ENCODE data around the gene RPL39L. TPM values are rescaled to one million over a fixed set of nuclear protein-coding genes. Genes with fewer than 3 reads are reported as not detected.
A peak's percentile ranks its signal among the peaks of the same experiment; 100 is the strongest.

RPL39L gene
- total RNA-seq, 4 donors from 2014 or later, result 3.5 to 145 (median 10.1) TPM

DNA sequence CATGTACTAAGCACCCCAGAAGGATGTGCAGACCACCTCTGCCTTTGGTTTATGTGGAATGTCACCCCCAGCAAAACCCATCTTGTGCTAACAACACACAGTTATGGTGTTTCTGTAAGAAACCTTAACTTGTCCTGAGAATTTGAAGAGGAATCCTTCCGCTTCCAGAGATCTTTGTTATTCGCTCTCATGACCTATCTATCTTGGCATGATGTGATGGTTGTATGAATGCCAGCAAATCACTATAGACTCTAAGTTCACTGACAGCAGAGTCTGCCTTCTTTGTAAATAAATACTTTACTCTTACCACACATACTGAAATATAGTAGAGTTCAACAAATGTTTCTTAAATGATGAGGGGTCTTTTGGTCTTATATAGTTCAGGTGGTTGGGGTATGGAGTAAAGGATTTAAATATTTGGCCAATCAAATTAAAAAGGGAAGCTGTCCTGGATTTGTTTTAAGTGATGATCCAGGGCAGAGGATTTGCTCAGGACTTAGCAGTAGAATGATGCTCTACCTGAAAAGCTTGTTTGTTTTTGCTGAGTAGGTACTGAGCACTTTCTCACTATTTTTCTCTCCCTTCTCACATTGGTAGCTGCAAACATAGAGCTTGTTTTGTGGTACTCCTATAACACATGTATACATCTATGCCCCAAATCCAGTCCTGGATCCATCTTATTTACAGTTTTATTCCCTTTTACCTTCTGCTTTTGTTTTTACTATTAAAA lies 30.1 kb upstream of the RPL39L start:
- Histone ChIP-seq H3K36me3 (no peaks in the 10 kb centered on the region), H3K27me3 (no peaks in the 10 kb centered on the region), H3K4me3 (no peak overlapping the region), H3K9me3 (no peaks in the 10 kb centered on the region), H3K4me1 (peaks cover 0 to 6% of the 10 kb centered on the region in 2 donors), H3K27ac (no peak overlapping the region)
- TF ChIP-seq, protein P1, sequence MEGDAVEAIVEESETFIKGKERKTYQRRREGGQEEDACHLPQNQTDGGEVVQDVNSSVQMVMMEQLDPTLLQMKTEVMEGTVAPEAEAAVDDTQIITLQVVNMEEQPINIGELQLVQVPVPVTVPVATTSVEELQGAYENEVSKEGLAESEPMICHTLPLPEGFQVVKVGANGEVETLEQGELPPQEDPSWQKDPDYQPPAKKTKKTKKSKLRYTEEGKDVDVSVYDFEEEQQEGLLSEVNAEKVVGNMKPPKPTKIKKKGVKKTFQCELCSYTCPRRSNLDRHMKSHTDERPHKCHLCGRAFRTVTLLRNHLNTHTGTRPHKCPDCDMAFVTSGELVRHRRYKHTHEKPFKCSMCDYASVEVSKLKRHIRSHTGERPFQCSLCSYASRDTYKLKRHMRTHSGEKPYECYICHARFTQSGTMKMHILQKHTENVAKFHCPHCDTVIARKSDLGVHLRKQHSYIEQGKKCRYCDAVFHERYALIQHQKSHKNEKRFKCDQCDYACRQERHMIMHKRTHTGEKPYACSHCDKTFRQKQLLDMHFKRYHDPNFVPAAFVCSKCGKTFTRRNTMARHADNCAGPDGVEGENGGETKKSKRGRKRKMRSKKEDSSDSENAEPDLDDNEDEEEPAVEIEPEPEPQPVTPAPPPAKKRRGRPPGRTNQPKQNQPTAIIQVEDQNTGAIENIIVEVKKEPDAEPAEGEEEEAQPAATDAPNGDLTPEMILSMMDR (IDR thresholded peaks at IDR 0.05), result no peak
- no peak for TF ChIP-seq POLR2A (IDR thresholded peaks at IDR 0.05)
- intact Hi-C loops (cut with DNase I; ENCODE audit: low total_unique reads), result no loop called here
- no peak for DNase-seq

DNA sequence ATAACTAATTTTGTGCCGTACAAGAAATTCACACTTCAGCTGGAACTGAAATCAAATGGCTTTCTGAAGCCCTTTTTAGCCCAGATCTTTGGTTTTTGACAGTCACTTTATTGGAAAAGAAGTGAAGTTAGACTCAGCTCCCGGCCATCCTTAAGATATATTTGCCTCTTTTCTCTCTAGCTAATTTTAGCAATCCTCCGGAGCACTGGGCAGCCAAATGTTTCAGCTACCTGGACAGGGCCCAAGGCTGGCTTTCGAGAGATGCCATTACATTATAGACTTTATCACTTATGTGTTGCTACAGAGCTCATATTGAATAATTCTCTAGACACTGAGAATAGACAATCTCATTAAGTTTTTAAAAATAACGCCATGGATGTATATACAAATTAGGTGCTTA lies 28.5 kb upstream of the RPL39L start:
- Histone ChIP-seq H3K9me3 (no peaks in the 10 kb centered on the region), H3K4me1 (peaks cover 0 to 6% of the 10 kb centered on the region in 2 donors), H3K4me3 (no peak overlapping the region), H3K36me3 (no peaks in the 10 kb centered on the region), H3K27me3 (no peaks in the 10 kb centered on the region), H3K27ac (peak overlapping the region in 1 of 2 donors; percentile 46)
- DNase-seq, result no peak
- intact Hi-C loops (cut with DNase I; ENCODE audit: low total_unique reads), result no loop called here
- TF ChIP-seq POLR2A (IDR thresholded peaks at IDR 0.05), result no peak
- TF ChIP-seq, protein P1 (IDR thresholded peaks at IDR 0.05), result no peak

DNA sequence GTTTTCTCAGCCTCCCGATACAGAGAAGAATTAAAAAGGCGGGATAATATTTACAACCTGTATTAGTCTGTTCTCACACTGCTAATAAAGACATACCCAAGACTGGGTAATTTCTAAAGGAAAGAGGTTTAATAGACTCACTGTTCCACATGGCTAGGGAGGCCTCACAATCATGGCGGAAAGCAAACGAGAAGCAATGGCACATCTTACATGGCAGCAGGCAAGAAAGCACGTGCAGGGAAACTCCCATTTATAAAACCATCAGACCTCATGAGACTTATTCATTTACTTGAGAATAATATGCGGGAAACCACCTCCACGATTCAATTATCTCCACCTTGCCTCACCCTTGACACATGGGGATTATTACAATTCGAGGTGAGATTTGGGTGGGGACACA lies 27.5 kb upstream of the RPL39L start:
- Histone ChIP-seq H3K4me1 (peaks cover 0 to 6% of the 10 kb centered on the region in 2 donors), H3K4me3 (no peak overlapping the region), H3K27me3 (no peaks in the 10 kb centered on the region), H3K27ac (no peak overlapping the region), H3K36me3 (no peaks in the 10 kb centered on the region), H3K9me3 (no peaks in the 10 kb centered on the region)
- TF ChIP-seq, protein P1 (IDR thresholded peaks at IDR 0.05), result no peak
- TF ChIP-seq POLR2A (IDR thresholded peaks at IDR 0.05), result no peak
- intact Hi-C loops (cut with DNase I; ENCODE audit: low total_unique reads), result no loop called here
- DNase-seq, result no peak

DNA sequence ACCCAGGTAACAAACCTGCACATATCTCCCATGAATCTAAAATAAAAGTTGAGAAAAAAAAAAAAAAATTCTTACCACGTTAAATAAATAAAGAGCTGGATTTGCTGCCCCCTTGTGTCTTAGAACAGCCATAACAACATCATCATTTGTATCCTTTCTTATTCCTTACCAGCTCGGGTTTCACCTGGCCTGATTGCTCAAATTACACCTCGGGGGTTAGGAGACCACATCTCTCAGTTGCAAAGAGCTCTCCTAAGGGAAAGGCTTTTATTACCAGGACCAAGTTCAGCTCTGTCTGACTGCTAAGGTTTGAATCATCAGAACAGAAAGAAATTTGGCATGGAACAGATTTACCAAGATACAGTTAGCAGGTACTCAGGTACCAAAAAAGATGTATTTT lies 25.8 kb upstream of the RPL39L start:
- Histone ChIP-seq H3K27me3 (no peaks in the 10 kb centered on the region), H3K4me1 (peaks cover 0 to 6% of the 10 kb centered on the region in 2 donors), H3K9me3 (no peaks in the 10 kb centered on the region), H3K4me3 (no peak overlapping the region), H3K27ac (no peak overlapping the region), H3K36me3 (no peaks in the 10 kb centered on the region)
- intact Hi-C loops (cut with DNase I; ENCODE audit: low total_unique reads), result no loop called here
- DNase-seq, result peak in 1 of 2 donors; percentile 42
- no peak for TF ChIP-seq POLR2A (IDR thresholded peaks at IDR 0.05)
- TF ChIP-seq, protein P1 (IDR thresholded peaks at IDR 0.05), result peak; percentile 58 to 73 (median 67)

DNA sequence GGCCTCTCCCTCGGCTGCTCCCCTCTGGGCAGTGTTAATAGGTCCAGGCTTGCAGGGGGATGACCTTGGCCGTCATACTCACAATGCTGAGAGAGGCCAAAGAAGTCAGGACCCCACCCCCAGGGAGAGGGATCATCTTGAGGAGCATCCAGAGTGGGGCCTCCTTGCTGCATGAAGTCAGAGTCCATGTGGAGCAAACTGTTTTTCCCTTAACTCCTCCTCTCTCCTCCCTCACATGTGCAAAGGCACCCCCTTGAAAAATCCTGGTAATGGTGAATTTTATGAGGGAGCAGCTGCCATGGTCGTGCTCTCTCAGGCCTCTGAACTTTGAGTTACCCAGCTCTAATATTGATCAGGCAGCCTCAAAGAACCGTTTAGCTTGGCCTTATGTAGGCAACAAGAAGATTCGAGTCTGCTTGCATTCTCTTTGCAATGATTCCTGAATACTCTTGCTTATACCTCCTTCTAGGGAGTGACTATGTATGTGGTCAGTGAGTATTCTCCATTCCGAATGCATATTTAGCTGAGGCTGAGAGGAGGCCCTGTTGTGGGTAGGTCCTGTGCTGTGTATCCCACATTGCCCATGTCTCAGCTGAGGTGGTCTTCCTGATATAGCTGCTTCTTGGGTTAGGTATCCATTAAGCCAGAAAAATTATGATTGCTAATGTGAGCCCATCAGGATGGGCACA lies 23.1 kb upstream of the RPL39L start:
- TF ChIP-seq POLR2A (IDR thresholded peaks at IDR 0.05), result no peak
- TF ChIP-seq, protein P1 (IDR thresholded peaks at IDR 0.05), result no peak
- Histone ChIP-seq H3K4me3 (no peak overlapping the region), H3K27ac (no peak overlapping the region), H3K4me1 (peaks cover 0 to under 1% of the 10 kb centered on the region in 2 donors), H3K9me3 (no peaks in the 10 kb centered on the region), H3K36me3 (no peaks in the 10 kb centered on the region), H3K27me3 (no peaks in the 10 kb centered on the region)
- no peak for DNase-seq
- intact Hi-C loops (cut with DNase I; ENCODE audit: low total_unique reads), result no loop called here

Data from uterus (tissue), 4 donors.